SK-N-SH (cell line): ENCODE data around the gene TFEB. TPM values are rescaled to one million over a fixed set of nuclear protein-coding genes. Genes with fewer than 3 reads are reported as not detected.

Experiments
- CTCF ChIA-PET: fragments of 300-600, 350-600 bp; formaldehyde crosslinking; extraction: SDS; loops from one replicate; lab custom pipeline; 2021; lab: Yijun Ruan, JAX
- POLR2A ChIA-PET: fragments of 350-600 bp; sonication (Branson Sonifier 250); formaldehyde crosslinking; extraction: SDS; loops from one replicate; lab custom pipeline; 2020; ENCODE audit warnings: antibody characterized with exemption, inconsistent platforms; lab: Yijun Ruan, JAX
- DNase-seq: peaks from one replicate; pipeline ENCODE4 v3.0.0; 2012
- H2AFZ ChIP-seq: fragments of 200-600 bp; sonication (generic); 2 replicates; pipeline ENCODE4 v1.8.1; 2016; ENCODE audit warnings: antibody characterized with exemption, mild to moderate bottlenecking, low read depth
- H3F3A ChIP-seq: fragments of 200-600 bp; sonication (generic); replicated peaks from 2 replicates; pipeline ENCODE3; 2016; ENCODE audit warnings: antibody characterized with exemption, mild to moderate bottlenecking; ENCODE audit not compliant: insufficient read depth
- H3K27ac ChIP-seq, 2 experiments: fragments of 200-500 bp in 1 of 2; fragments of 200-600 bp in 1 of 2; sonication (Bioruptor generic) in 1 of 2; sonication (generic), shearing (Covaris generic) in 1 of 2; 2 replicates each; pipeline versions ENCODE4 v1.5.1 to v1.6.1; 2014 to 2016; ENCODE audit warnings: low read depth in 2 of 2, inconsistent platforms in 1 of 2, low read length in 1 of 2, mild to moderate bottlenecking in 1 of 2, mixed read lengths in 1 of 2
- H3K27me3 ChIP-seq: fragments of 200-600 bp; sonication (generic), shearing (Covaris generic); 2 replicates; pipeline ENCODE4 v1.6.1; 2016; ENCODE audit warnings: mixed run types; ENCODE audit not compliant: insufficient read depth
- H3K36me3 ChIP-seq, 2 experiments: fragments of 200-500 bp in 1 of 2; fragments of 200-600 bp in 1 of 2; sonication (Bioruptor generic) in 1 of 2; sonication (generic) in 1 of 2; replicated peaks in 1 of 2; 2 replicates each; pipeline versions ENCODE3 to v1.5.1; 2014 to 2016; ENCODE audit warnings: low read length in 1 of 2, mild to moderate bottlenecking in 1 of 2; ENCODE audit not compliant: insufficient read depth in 2 of 2, control insufficient read depth in 1 of 2
- H3K4me1 ChIP-seq, 2 experiments: fragments of 200-500 bp in 1 of 2; fragments of 200-600 bp in 1 of 2; sonication (Bioruptor generic) in 1 of 2; sonication (generic), shearing (Covaris generic) in 1 of 2; 2 replicates each; pipeline versions ENCODE4 v1.5.1 to v1.6.1; 2014 to 2016; ENCODE audit warnings: low read depth in 1 of 2, low read length in 1 of 2, mixed run types in 1 of 2; ENCODE audit not compliant: insufficient read depth in 2 of 2, control insufficient read depth in 1 of 2
- H3K4me2 ChIP-seq: fragments of 200-600 bp; sonication (generic), shearing (Covaris generic); 2 replicates; pipeline ENCODE4 v1.6.1; 2017; ENCODE audit warnings: mixed run types
- H3K4me3 ChIP-seq, 2 experiments: fragments of 200-500 bp in 1 of 2; fragments of 200-600 bp in 1 of 2; sonication (Bioruptor generic) in 1 of 2; sonication (generic), shearing (Covaris generic) in 1 of 2; 2 replicates each; pipeline versions ENCODE4 v1.5.1 to v1.8.1; 2014 to 2016; ENCODE audit warnings: low read depth in 2 of 2, inconsistent platforms in 1 of 2, low read length in 1 of 2, mild to moderate bottlenecking in 1 of 2, mixed read lengths in 1 of 2, moderate library complexity in 1 of 2
- H3K79me2 ChIP-seq: fragments of 200-600 bp; sonication (generic); 2 replicates; pipeline ENCODE4 v1.8.1; 2017; ENCODE audit warnings: mild to moderate bottlenecking; ENCODE audit not compliant: insufficient read depth
- H3K9ac ChIP-seq: fragments of 200-600 bp; sonication (generic); 2 replicates; pipeline ENCODE4 v1.6.1; 2017; ENCODE audit warnings: mixed run types
- H3K9me2 ChIP-seq: fragments of 200-600 bp; sonication (generic); 2 replicates; pipeline ENCODE4 v1.6.1; 2017; ENCODE audit warnings: mixed run types
- H3K9me3 ChIP-seq: fragments of 200-600 bp; sonication (generic); 2 replicates; pipeline ENCODE4 v1.6.1; 2017; ENCODE audit warnings: mixed run types, mild to moderate bottlenecking, moderate library complexity
- H4K20me1 ChIP-seq: fragments of 200-600 bp; sonication (generic); 2 replicates; pipeline ENCODE4 v1.6.1; 2017; ENCODE audit warnings: mild to moderate bottlenecking, mixed run types; ENCODE audit not compliant: insufficient read depth
- CHD2 ChIP-seq: fragments of 150-350 bp; IDR thresholded peaks from 2 replicates; pipeline ENCODE4 v1.6.1; 2018; ENCODE audit warnings: low read length; ENCODE audit not compliant: partially characterized antibody
- CTCF ChIP-seq: fragments of 200-600 bp; sonication (generic); IDR thresholded peaks from 2 replicates; pipeline ENCODE4 v1.6.1; 2017; ENCODE audit warnings: antibody characterized with exemption, mild to moderate bottlenecking, moderate library complexity
- EP300 ChIP-seq, 2 experiments: IDR thresholded peaks; 2 replicates each; pipeline versions ENCODE4 v1.4.0 to v1.6.1; 2012; ENCODE audit warnings: borderline replicate concordance in 1 of 2, low read depth in 1 of 2, low read length in 1 of 2
- FOXM1 ChIP-seq: IDR thresholded peaks from 2 replicates; pipeline ENCODE4 v1.4.0; 2012; ENCODE audit warnings: low read depth, mild to moderate bottlenecking
- GABPA ChIP-seq: IDR thresholded peaks from 2 replicates; pipeline ENCODE4 v1.4.0; 2012; ENCODE audit warnings: low read depth, mild to moderate bottlenecking
- IRF3 ChIP-seq: fragments of 150-350 bp; IDR thresholded peaks from 2 replicates; pipeline ENCODE4 v1.6.1; 2016; ENCODE audit warnings: mild to moderate bottlenecking, low read depth, low read length
- NFIC ChIP-seq: IDR thresholded peaks from 2 replicates; pipeline ENCODE4 v1.4.0; 2012; ENCODE audit warnings: borderline replicate concordance
- NRF1 ChIP-seq: IDR thresholded peaks from 2 replicates; pipeline ENCODE4 v1.6.1; 2012; ENCODE audit warnings: low read depth, mild to moderate bottlenecking, low read length
- RAD21 ChIP-seq: IDR thresholded peaks from 2 replicates; pipeline ENCODE4 v1.6.1; 2012; ENCODE audit warnings: mild to moderate bottlenecking, low read length
- RFX5 ChIP-seq: IDR thresholded peaks from 2 replicates; pipeline ENCODE4 v1.6.1; 2012; ENCODE audit warnings: mild to moderate bottlenecking, improper control_type of control experiment, low read length
- SIN3A ChIP-seq: IDR thresholded peaks from 2 replicates; pipeline ENCODE4 v1.6.1; 2012; ENCODE audit warnings: low read depth, mild to moderate bottlenecking, low read length, moderate library complexity, borderline replicate concordance
- TCF12 ChIP-seq: IDR thresholded peaks from 2 replicates; pipeline ENCODE4 v1.4.0; 2012
- WGBS: methylation state at CpG from one replicate; pipeline ENCODE4 v1.1.6; 2017; ENCODE audit warnings: low lambda C conversion rate; 5-methylcytosine and 5-hydroxymethylcytosine counted together
- polyA plus RNA-seq, 3 experiments: library from polyadenylated mRNA; depleted of rRNA; stranded (reverse); fragments of >200 nt; gene quantifications; 2 replicates each; pipeline ENCODE4 v1.2.3, GENCODE V29; 2012
- TF ChIP-seq, protein P1 (sequence below): IDR thresholded peaks from 2 replicates; pipeline ENCODE4 v1.4.0; 2012; ENCODE audit warnings: low read depth, borderline replicate concordance

TFEB gene
- polyA plus RNA-seq, 1 of the 3 experiments (the other 2 are of a cell fraction), result 6.2 TPM

DNA sequence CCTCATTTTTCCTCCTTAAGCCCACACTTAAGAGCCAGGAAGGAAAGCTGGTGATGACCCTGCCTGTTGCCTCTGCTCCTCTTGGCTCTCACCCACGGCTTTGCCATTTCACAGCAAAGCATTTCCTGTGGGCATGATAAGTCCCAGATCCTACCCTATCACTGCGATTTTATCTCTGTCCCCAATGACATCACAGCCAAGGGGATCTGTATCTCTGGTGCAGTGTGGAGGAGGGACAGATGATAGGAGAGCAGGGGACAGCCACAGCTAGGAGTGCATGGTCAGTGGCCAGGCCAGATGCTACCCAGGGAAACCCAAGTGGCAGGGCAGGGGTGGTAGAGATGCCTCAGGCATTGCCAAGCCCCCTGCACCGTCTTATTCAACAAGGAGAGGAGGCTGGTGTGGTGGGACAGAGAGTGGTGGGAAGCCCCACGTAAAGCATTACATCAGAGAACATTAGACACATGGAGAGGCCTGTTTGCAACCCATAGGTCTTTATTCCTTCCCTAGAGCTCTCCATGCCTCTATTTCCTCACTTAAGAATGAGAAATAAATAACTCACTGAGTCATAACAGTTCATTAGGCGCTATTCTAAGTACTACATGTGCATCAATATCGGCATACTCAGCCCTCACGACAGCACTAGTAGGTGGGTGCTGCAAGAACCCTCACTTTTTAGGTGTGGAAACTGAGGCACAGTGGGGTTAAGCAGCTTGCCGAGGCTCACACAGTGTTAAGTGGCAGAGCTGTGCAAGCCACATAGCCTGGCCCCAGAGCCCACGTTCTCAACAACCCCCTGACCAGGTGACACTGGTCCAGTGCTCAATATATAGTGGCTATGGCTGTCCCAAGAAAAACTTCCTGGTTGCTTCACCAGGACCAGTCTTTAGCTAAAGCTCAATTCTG is 4.6 kb downstream of the TFEB start (continued):
- TF ChIP-seq IRF3 (no peak), RFX5 (peak; percentile 65; the same call in 1 of the 2 replicates), GABPA (no peak), EP300 (IDR thresholded peaks at IDR 0.05; ENCODE audit: borderline replicate concordance in 1 of 2, low read depth in 1 of 2, low read length in 1 of 2) (peak; percentile 72 to 98; a peak in 3 of 4 replicates), RAD21 (peak; percentile 48), SIN3A (0 out of 2 replicates have a peak, but pooled peaks have one; percentile 27), CTCF (no peak), TCF12 (peak; percentile 94), CHD2 (peak; percentile 96), FOXM1 (no peak), NRF1 (no peak)

GRCh38 chr6:41729624-41730023 is 5.8 kb downstream of the TFEB start:
- H3F3A ChIP-seq, result peaks cover 10% of the 10 kb centered on the region
- H2AFZ ChIP-seq, result no peak overlapping the region
- H3K4me3 ChIP-seq, result no peak overlapping the region
- H3K4me1 ChIP-seq, result peaks cover 37 to 58% of the 10 kb centered on the region in 2 experiments
- H3K27ac ChIP-seq, result no peak overlapping the region; a peak in 1 of 4 replicates
- H3K4me2 ChIP-seq, result peak overlapping the region; percentile 93; the same call in 1 of the 2 replicates
- H3K9me2 ChIP-seq, result no peaks in the 10 kb centered on the region
- no peak overlapping the region for H3K9ac ChIP-seq
- CTCF ChIA-PET, result interaction anchor here (1.0 to 4.5 kb wide), 4 partner anchors 17 to 137 kb away, joined by 4 to 32 read pairs (median 5); partner anchors contain the start of gene TOMM6
- TF ChIP-seq, protein P1, sequence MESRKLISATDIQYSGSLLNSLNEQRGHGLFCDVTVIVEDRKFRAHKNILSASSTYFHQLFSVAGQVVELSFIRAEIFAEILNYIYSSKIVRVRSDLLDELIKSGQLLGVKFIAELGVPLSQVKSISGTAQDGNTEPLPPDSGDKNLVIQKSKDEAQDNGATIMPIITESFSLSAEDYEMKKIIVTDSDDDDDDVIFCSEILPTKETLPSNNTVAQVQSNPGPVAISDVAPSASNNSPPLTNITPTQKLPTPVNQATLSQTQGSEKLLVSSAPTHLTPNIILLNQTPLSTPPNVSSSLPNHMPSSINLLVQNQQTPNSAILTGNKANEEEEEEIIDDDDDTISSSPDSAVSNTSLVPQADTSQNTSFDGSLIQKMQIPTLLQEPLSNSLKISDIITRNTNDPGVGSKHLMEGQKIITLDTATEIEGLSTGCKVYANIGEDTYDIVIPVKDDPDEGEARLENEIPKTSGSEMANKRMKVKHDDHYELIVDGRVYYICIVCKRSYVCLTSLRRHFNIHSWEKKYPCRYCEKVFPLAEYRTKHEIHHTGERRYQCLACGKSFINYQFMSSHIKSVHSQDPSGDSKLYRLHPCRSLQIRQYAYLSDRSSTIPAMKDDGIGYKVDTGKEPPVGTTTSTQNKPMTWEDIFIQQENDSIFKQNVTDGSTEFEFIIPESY, result no peak
- TF ChIP-seq NFIC, result no peak
- no peaks in the 10 kb centered on the region for H3K27me3 ChIP-seq
- no peaks in the 10 kb centered on the region for H4K20me1 ChIP-seq
- POLR2A ChIA-PET, result interaction anchor here (1.3 kb wide), 1 partner anchor 17 kb away, joined by 5 read pairs; no protein-coding TSS in a partner anchor
- H3K79me2 ChIP-seq, result peaks cover 60% of the 10 kb centered on the region
- DNase-seq, result no peak
- 88% methylated on average over 5 of the region's 7 CpGs for WGBS
- H3K9me3 ChIP-seq, result no peaks in the 10 kb centered on the region
- H3K36me3 ChIP-seq, result no peaks in the 10 kb centered on the region
